Mucosa of gallbladder (tissue), 1 donor: ENCODE measurements around the gene FAM8A1. TPM values are rescaled to one million over a fixed set of nuclear protein-coding genes. Genes with fewer than 3 reads are reported as not detected.

ENCODE experiments used
- total RNA-seq: library from RNA; stranded (reverse); gene quantifications from one replicate; pipeline ENCODE4 v1.2.1, GENCODE V29; 2021
- donor health status: DM: no; HTN: no; CAD: no.

The FAM8A1 gene
- total RNA-seq, 1 donor from 2014 or later: 34.3 TPM

Other genes starting within 250 kb of the FAM8A1 start
- gene CAP2, start 206.7 kb upstream of the FAM8A1 start, total RNA-seq: 32.0 TPM
- 28.5 TPM for gene NUP153, start 106.6 kb downstream of the FAM8A1 start, total RNA-seq